Activated T-helper 1 cell treated with anti-CD3 and anti-CD28 coated beads, Interleukin-2, amount 50 U/mL, for 16 hours (primary cell): ENCODE measurements around the gene LPCAT1.

Experiments used
- DNase-seq, 2 donors: peaks; one replicate each; pipeline ENCODE4 v3.0.0-alpha.2; 2020; ENCODE audit warnings: low read depth in 1 of 2, low spot score in 1 of 2

Gene LPCAT1

DNA sequence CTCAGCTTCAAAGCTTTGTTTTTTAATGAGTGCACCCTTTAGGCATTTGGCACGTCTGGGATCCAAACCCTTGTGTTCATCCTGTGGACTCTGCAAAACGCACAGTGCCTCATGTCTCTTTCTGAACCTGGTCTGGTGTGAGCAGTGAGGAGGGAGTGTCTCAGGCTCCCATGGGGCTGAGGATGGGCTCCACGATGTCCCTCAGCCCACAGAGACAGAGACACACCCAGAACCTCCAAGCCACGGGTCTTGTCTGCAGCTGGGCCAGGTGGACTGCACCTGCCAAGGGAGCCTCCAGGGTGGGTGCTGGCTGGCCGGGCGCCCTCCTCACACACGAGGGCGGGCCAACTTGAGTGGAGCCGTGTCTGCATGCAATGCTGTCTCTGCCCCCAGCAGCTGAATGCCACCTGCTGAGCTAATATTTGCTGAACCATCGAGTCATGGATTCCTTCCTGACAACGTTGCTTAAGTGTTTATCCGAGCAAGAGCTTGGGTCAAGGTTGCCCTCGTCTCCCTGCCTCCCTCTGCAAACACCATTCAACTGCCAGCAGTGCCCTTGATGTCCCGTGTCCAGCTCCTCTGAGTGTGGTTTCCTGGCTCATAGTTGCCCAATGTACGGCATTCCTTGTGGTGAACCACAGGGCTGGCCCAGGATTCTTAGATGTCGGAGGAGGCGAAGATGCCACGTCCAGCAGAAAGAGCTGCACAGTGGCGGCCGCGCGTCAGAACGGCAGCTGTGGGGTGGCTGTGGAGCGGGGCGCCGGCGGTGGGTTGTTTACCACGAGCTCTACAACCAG, 31.4 kb upstream of the LPCAT1 start:
- DNase-seq = no peak

DNA sequence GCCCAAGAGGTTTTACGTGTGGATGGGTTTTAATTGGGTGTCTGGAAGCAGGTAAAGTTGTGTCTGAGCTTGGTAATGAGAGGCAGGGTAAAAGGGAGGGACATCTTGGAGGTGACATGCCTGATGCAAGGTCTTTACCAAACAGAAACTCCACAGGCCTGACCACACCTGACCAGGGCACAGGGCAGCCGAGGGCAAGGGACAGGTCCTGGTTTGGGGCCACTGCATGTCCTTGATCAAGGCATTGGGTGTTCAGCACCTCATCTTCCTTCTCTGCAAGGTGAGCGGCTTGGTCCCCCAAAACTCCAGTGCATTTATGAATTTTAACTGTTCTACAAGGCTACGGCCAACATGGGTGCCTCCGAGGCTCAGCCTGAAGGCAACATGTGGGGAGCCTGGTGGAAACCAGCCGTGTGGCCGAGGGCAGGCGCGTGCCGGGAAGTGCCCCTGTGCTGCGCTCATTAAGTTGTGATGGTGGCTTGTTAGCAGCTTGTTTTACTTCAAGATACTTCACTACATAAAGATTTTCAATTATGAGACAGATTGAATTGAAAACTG, 30.7 kb upstream of the LPCAT1 start:
- no peak for DNase-seq

DNA sequence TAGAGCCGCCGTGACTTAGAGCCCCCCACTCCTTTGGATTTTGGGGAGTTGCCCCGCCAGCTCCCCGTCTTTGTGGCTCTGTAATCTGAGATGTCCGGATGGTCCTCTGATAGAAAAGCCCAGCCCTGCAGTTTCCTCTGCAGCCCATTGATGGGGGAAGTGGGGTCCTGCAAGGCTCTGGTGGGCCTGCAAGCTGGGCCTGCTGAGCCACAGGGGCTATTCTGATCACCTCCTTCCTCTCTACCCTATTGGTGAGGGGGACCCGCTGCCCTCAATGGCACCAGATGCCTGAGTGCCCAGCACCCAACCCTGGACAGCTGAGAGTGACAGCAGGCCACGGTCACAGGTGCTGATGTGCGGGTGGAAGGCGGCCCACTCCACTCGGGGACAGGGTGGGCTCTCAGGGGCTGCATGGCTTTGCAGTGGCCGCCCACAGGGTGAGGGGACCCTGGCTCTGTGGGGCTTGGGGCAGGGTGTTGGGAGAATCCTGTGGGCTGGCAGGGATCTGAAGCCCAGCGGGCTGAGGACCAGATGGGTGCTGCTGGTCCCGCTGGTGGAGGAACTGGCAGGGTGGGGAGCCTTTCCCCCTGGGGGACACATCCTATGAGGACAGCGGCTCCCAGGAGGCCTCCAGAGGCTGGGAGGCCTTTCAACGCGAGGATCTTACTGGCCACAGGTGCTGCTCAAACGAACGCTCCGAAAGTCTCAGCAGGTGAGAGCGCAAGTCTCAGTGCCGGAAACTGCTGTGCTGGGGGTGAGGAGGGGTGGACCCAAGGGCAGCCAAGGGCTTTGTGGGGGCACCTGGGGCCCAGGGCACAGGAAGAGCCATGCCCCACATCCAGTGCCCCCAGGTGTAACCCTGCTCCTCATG, 30.0 kb upstream of the LPCAT1 start:
- no peak for DNase-seq

DNA sequence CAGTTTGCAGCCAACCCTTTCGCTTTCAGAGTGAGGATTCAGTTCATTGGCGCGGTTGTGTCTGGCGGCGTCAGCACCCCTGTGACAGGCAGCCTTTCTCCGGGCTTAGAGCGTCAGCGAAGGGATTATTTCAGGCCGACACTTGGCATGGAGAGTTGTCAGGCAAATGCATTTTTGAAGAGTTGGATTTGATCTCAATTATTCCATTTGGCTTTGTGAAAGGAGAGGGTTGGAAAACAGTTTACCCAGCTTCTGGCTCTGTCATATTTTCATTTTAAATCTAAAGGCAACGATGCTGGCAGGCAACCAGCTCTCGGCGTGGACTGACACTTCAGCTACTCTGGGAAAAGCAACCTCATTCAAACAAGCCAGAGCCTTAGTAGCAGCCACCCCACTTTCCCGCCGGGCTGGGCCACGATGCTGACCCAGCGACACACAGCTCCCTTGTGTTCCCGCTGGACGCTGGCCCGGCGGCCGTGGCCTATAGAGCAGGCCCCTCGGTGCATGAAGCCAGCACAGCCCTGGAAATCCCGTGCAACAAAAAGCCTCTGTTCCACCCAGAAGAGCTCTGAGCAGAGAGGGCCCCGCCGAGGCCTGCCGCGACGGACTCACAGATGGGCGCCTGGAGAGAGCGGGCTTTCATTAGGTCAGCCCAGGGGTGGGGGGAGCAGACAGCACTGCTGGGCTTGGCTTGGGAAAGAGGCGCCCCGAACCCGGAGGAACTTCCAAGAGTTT, 28.9 kb upstream of the LPCAT1 start:
- DNase-seq = no peak

DNA sequence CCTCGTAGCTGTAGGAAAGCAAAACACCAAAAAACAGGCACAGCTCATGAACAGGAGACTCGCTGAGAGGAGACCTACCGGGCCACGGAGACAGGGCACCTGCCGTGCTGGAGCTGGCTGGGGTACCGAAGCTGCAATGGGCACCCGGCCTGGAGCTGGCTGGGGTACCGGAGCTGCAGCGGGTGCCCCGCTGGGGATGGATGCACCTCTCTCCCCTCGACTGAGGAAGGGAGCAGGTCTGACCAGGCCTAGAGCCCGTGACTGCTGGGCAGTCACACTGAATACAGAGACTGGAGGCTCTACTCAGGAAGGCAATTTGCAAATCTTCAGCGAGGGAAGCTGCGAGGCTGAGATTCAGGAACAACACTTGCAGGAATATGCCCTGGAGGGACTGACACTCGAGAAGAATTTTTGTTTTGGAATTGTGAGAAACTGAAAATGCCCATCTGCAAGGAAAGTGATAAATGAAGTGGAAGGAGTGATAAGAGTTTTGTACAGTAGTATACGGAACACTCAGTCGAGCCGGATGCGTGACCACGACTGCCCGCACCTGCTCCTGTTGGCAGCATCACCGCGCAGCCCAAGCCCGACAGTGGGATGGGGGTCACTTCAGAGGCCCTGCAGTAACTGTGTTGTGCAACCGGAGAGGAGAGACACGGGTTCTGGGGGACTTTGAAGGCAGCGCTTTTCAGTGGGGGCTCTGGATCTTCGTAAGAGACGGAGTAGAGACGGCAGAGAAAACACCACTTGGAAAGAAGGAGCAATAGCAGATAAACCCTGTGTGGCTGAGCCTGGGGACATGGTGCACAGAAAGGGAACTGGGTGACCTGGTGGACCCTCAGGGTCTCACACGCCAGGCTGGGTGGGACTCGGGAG, 27.9 kb upstream of the LPCAT1 start:
- DNase-seq = no peak

DNA sequence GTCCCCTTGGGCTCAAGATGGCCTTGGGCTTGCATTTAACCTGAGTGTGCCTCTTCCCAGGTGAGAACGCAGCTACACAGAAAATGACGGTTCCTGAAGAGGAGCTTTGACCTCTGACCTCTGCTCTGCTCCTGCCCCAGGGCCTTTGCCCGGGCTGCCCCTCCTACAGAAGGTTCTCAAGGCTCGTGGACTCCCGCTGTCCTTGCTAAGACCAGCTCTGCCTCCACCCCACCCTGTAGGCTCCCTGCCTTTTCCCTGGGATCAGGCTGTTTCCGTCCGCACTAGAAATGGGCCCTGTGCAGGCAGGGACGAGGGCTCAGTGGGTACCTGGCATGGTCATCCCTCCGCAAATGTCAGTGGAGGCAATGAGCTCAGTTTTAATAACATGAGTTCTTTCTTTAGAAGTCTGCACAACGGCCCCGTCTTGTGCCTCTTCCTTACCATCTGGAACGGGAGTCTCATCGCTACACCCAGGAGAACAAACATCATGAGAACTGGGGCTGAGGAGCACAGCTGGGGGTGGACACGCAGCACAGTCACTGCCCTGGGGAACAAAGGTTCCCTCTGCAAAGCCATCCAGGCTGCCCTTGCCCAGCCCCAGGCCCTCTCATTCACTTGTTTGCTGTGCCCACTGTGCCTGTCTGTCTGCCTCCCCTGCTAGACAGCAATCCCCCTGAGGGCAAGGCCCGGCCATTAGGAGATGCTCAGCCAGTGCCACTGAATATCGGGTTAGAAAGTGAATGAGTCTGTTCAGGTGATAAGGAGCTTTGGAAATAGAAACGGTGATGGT, 26.7 kb upstream of the LPCAT1 start:
- no peak for DNase-seq

DNA sequence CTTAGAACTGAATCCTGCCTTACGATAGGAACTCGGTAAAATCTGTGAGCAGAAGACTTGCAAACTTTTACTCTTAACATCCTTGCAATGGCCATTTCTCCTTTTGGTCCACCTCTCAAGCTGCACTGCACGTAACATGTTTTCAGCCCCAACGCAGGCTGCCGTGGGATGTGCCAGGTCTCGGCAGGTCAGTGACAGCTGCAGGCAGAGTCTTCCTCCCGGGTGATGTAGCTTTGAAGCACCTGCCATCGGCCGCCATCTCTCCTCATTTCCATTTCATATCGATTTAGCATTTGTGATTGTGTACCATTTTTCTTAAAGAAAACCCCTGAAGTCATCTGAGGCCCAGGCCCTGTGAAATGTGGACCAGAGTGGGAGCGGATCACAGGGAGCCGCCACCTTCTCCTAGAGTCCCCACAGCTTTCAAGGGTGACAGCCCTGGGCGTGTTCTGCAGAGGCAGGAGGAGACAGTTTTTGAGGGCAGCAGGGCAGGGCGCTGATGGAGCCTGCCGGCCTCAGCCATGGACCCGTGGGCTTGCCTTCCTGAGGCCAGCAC, 25.8 kb upstream of the LPCAT1 start:
- DNase-seq = no peak

DNA sequence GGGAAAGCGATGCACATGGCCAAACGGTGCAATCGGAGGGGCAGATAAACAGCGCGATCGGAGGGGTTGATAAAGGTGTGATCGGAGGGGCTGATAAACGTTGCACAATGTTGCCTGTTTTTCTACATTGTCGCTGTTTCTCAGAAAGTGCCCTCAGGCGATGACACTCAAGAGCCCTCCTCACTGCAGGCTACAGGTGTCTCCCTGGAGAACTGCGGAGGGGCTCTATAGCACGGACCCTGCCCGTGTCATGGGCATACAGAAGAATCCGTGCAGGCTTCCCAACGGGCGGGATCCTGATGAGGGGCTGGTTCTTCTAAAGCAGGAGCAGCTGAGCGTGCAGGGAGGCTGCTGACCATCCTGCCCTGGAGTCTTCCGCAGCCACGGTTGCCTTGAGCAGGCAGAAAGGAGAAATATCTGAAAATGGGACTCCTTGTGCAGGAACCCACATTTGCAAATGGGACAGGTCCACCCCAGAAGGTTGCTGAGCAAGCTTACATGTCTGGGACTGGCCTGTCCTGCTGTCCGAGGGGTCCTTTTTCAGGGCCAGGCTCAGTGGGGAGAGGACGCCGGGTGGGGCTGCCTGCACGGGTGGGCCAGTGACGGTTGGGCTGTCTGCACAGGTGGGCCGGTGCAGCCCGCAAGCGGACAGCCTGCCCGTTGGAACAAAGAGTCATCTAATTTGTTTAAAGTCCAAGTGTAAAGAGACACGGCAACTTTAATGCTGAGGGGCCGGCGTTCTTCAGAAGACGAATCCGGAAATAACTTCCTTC, 25.1 kb upstream of the LPCAT1 start:
- DNase-seq = no peak

DNA sequence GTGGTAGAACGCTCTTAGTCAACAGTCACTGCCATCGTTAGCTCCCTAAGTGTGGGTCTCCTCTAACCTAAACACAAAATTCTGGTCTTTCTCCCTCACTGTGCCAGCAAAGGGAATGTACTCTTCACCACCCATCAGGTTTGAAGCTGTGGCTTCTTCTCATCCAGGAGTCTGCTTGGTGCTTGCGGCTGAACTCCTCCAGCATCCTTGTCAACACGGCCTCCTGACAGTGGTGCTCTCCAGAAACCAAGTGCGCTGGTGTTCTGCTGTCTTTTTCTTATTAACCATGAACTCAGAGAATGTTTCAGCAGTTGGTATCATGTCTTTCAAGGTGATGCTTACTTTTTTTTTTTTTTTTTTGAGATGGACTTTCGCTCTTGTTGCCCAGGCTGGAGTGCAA, 23.9 kb upstream of the LPCAT1 start:
- DNase-seq = no peak

DNA sequence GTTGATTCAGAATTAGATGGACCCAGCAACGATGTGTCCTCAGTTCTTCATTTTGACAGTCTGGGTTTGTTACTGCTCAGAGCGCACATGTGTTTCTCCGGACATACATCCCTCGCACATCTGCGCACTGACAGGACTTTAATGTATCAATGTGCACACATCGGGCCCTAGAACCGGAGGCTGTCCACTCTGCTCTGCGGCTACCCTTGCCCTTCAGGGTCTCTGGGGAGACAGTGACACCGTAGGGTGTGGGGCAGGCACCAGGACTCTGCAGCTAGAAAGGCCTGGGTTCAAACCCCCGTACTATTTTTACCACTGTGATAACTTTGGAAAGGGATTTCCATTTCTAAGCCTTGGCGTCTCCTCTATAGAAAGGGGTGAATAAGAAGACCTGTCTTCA, 23.5 kb upstream of the LPCAT1 start:
- no peak for DNase-seq

DNA sequence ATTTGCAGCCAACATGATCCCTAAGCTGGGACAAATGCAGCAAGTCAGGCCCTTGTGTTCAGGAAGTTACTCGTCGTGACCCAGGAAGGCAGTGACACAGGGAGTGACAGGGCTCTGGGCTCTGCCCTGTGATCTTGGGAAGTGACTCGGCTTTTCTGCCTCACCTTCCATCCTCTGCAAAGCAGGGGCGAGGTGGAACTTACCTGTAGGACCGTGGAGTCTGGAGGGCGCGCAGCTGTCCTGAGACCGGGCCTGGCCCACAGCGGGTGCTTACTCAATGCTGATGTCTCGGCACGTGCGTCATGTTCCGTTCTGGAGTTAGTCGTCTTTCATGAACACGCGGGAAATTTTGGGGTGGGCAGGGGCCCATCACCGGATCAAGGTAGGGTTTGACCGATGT, 22.8 kb upstream of the LPCAT1 start:
- no peak for DNase-seq

DNA sequence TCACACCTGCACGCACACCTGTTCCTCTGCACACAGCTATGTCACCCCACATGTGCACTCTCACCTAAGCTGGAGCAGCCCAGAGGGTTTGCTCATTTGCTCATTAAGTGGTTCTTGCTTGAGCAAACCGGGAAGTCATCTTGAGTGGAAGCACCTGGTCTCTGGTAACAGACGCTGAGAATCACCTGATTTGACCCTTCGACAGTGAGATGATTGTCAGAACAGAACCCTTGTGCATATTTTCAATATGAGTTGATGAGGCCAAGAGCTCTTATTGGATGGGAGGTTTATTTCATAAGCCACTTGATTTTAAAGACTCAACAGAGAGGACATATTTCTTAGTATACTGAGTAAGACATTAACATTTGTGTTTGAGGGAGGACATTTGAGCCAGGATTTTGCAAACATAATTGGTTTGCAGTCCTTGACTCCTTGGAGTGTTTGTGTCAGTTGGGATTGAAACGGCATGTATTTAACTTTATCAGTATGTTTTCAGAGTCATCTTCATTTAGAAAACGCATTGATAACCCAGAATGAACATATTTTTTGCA, 22.1 kb upstream of the LPCAT1 start:
- no peak for DNase-seq

DNA sequence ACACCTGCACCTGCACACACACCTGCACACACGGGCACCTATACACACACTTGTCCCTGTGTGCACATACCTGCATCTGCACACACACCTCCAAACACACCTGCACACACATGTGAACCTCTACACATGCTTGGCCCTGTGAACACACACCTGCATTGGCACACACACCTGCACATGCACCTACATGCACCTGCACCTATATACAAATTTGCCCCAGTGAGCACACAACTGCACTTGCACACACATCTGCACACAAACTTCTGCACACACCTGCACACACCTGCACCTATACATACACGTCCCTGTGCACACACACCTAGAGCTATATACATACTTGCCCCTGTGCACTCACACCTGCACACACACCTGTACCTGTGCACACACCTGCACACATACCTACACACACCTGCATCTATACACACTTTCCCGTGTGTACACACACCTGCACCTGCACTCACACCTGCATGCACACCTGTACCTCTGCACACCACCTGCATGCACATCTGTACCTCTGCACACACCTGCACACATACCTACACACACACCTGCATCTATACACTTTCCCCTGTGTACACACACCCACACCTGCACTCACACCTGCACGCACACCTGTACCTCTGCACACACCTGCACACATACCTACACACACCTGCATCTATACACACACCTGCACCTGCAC, 21.5 kb upstream of the LPCAT1 start:
- no peak for DNase-seq

DNA sequence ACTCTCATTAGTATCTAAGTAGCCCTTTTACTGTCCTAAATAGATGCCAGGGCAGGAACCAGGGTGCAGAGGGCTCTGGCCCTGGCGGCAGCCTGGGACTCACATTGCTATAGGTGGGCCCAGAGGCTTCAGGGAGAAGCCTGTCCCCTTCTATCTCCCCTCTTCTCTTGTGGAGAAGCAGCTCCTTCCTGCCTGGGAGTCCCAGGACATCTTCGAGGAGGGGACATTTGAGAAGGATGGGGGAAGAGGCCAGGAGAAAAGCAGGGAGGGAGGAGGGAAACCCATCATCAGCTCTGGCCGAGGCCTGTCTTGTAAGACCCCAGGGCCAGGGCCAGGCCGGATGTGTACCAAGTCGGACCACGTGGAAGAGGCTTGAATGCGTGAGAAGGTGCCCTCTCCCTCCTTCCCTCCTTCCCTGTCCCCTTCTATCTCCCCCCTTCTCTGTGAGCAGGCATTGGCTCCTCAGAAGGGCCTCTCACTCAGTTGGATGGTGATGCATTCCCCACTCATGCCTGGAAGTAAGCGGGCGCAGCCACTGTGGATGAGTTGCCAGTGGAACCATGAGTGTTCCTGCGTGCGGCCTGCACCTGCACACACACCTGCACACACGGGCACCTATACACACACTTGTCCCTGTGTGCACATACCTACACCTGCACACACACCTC, 20.7 kb upstream of the LPCAT1 start:
- no peak for DNase-seq

DNA sequence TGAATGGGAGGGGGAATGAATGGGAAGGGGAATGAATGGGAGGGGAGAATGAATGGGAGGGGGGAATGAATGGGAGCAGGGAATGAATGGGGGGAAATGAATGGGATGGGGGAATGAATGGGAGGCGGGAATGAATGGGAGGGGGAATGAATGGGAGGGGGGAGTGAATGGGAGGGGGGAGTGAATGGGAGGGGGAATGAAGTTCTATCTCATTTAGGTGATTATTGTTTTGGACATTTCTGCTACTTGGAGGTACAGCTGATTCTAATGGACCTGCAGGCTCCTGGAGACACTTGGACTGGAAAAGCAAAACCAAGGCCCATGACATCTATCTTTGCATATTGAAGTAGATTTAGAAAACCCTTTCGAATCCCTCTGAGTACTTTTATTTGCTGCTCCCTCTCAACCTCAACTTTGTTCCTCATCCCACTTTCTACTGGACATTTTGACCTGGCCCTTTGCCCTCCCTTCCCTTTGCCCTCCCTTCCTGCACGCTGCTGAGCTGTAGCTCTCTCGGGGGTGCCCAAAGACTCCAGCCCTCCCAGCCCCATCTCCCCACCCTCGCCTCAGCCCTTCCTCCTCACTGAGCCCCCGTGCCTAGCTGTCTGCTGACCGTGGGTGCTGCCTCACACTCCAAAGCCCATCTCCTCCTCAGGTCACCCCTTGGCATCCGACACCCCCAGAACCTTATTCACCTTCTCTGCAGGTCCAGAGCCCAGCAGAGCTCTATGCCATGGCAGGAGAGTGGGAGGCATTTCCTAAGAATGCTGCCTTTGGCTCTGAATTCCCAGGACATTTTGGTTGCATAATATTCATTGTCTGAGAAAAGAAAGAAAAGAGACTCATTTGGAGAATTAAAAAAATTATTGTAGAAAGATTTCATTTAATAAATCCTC, 19.9 kb upstream of the LPCAT1 start:
- no peak for DNase-seq

DNA sequence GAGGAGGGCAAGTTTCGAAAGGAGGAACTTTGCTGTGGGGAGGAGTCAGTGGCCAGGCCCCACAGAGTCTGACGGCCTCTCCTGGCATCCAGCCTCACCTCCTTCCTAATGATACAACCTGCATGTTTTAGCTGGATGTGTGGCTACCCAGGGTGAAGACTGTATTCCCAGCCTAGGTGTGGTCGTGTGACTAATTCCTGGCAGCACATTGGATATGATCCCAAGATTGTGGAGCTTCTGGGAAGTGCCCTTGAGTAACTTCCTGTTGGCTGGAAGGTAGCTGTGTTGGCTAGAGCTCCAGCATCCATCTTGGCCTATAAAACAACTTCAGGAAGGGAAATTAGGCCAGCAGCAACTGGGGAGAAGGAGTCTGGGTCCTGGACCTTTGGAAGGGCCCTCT, 19.0 kb upstream of the LPCAT1 start:
- DNase-seq = no peak
